Omental fat pad (tissue), 4 donors: ENCODE results near the gene GID8. TPM values are rescaled to one million over a fixed set of nuclear protein-coding genes. Genes with fewer than 3 reads are reported as not detected.

Experiments
- ATAC-seq: fragments of 150-250 bp; one replicate; pipeline ENCODE4 v1.9.1; 2016; ENCODE audit warnings: mild to moderate bottlenecking, moderate library complexity; ENCODE audit not compliant: low FRiP score
- DNase-seq: peaks from one replicate; pipeline ENCODE4 v3.0.0-alpha.2; 2019; ENCODE audit warnings: low spot score
- CTCF ChIP-seq, 3 donors: fragments of 450-650 bp; IDR thresholded peaks; one replicate each; pipeline ENCODE4 v1.5.1; 2016 to 2017; ENCODE audit warnings: antibody characterized with exemption in 3 of 3, mild to moderate bottlenecking in 3 of 3, moderate library complexity in 2 of 3
- total RNA-seq, 4 donors: library from RNA; depleted of rRNA; stranded (reverse); fragments of >200 nt; gene quantifications; one replicate each; pipeline ENCODE4 v1.1.0, GENCODE V29; 2016

Gene GID8
- total RNA-seq, 4 donors from 2014 or later: 21.7 to 33.4 (median 25.5) TPM

DNA sequence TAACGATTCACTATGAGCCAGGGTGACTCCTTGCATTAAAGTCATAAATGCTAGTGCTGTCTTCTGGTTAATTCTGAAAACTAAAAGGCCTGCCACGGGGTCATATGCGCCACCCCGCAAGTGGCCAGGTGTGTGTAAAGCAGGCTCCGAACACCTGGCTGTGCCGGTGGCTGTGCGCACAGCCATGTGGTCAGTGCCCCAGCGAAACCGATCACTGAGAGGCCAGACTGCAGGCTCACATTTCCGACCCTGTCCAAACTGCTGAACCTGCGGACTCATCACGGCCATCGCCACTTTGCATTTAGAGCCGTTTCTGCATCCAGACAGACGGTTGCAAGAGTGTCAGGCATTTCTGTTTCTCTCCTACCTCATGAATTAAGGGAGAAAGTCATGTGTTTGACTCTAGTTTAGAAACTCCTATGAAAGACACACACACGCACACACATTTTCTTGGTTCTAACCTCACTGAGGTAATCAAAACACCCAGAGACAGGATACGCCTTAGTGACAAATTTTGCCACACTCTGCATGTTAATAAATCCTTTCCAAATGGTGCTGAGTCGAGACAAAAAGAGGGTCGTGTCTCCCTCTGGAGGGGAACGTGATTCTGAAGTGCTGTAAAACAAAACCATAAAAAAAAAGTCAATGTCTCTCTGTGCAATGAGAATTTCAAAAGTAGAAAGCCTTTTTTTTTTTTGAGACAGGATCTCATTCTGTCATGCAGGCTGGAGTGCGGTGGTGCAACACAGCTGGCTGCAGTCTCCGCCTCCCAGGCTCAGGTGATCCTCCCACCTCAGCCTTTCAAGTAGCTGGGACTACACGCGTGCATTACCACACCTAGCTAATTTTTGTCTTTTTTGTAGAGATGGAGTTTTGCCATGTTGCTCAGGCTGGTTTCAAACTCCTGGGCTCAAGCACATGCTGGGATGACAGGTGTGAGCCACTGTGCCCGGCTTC is 45.3 kb upstream of the GID8 start:
- DNase-seq: no peak
- TF ChIP-seq CTCF (IDR thresholded peaks at IDR 0.05): no peak
- no peak for ATAC-seq

GRCh38 chr20:62893700-62894099 is 44.2 kb upstream of the GID8 start:
- peak; percentile 33 for ATAC-seq
- TF ChIP-seq CTCF (IDR thresholded peaks at IDR 0.05): no peak

GRCh38 chr20:62894261-62894660 is 43.7 kb upstream of the GID8 start:
- TF ChIP-seq CTCF (IDR thresholded peaks at IDR 0.05): no peak
- DNase-seq (no peak), ATAC-seq (no peak)

More at GRCh38 chr20:62893700-62894099, 44.2 kb upstream of the GID8 start:
- no peak for DNase-seq

GRCh38 chr20:62895539-62895938 is 42.4 kb upstream of the GID8 start:
- no peak for DNase-seq
- ATAC-seq: no peak
- no peak for TF ChIP-seq CTCF (IDR thresholded peaks at IDR 0.05)

GRCh38 chr20:62896526-62896925 is 41.4 kb upstream of the GID8 start:
- no peak for TF ChIP-seq CTCF (IDR thresholded peaks at IDR 0.05)
- ATAC-seq (no peak), DNase-seq (no peak)

DNA sequence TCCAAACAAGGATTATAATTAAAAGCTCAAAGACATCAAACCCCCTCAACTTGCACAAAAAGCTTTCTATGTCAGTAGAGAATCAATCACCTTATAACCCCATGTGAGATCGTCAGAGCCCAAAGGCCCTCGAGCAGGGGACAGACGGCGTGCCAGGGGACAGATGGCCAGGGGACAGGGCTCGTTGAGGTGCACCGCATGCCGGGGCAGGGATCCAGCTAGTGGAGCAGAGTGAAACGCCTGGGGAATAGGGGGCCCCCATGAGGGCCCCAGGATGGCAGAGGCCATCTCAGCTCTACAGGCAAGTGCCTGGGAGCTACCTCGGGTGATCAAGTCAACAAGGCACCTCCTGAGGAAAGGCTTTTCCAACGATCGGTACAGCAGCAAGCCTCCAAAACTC is 40.3 kb upstream of the GID8 start:
- TF ChIP-seq CTCF (IDR thresholded peaks at IDR 0.05): no peak
- ATAC-seq: no peak
- no peak for DNase-seq
